Stimulated activated CD4-positive, alpha-beta T cell treated with anti-CD3 and anti-CD28 coated beads, TNF-alpha, amount 100 ng/mL, for 48 hours (primary cell): Measurements from ENCODE around the gene SSU72.
A peak's percentile ranks its signal among the peaks of the same experiment; 100 is the strongest.

ENCODE experiments used
- DNase-seq, 3 donors: peaks; one replicate each; pipeline ENCODE4 v3.0.0-alpha.2; 2020; ENCODE audit warnings: low read depth in 3 of 3

The SSU72 gene

GRCh38 chr1:1574721-1575537 is at the start of gene SSU72:
SSU72 (minus strand) TSS chr1:1574863; CDS start chr1:1574557, 306 bp downstream.
- peak; percentile 86 to 93 (median 87) for DNase-seq

GRCh38 chr1:1623631-1624442 is 49.2 kb upstream of the SSU72 start:
- DNase-seq, result no peak

- no peak for DNase-seq
Observed at GRCh38 chr1:1623181-1623630, 48.5 kb upstream of the SSU72 start.

- DNase-seq, result no peak
Observed at GRCh38 chr1:1622788-1623094, 48.1 kb upstream of the SSU72 start.

GRCh38 chr1:1622010-1622787 is 47.5 kb upstream of the SSU72 start:
- DNase-seq, result no peak

GRCh38 chr1:1621173-1622009 is 46.7 kb upstream of the SSU72 start:
- no peak for DNase-seq

GRCh38 chr1:1620433-1621139 is 45.9 kb upstream of the SSU72 start:
- no peak for DNase-seq

GRCh38 chr1:1619917-1620361 is 45.3 kb upstream of the SSU72 start:
- no peak for DNase-seq

- DNase-seq, result no peak
Observed at GRCh38 chr1:1618396-1619068, 43.9 kb upstream of the SSU72 start.

GRCh38 chr1:1617925-1618324 is 43.3 kb upstream of the SSU72 start:
- DNase-seq, result no peak

- no peak for DNase-seq
Observed at GRCh38 chr1:1617516-1617915, 42.9 kb upstream of the SSU72 start.

- DNase-seq, result no peak
Observed at GRCh38 chr1:1616838-1617237, 42.2 kb upstream of the SSU72 start.

- DNase-seq, result no peak
Observed at GRCh38 chr1:1616045-1616790, 41.6 kb upstream of the SSU72 start.

- peak; percentile 93 to 97 (median 95) for DNase-seq
Observed at GRCh38 chr1:1615256-1616044, 40.8 kb upstream of the SSU72 start, which contains the start of gene MIB2. MIB2 (plus strand) TSS chr1:1615500; CDS start chr1:1623453, 7,953 bp downstream.

- DNase-seq, result no peak
Observed at GRCh38 chr1:1614954-1615255, 40.2 kb upstream of the SSU72 start.

- peak; percentile 24 to 48 (median 45) for DNase-seq
Observed at GRCh38 chr1:1614204-1614953, 39.7 kb upstream of the SSU72 start.

GRCh38 chr1:1613509-1614082 is 38.9 kb upstream of the SSU72 start:
- DNase-seq, result no peak

- no peak for DNase-seq
Observed at GRCh38 chr1:1612104-1612400, 37.4 kb upstream of the SSU72 start.
